ENCODE measurements around the gene PYGL. TPM values are rescaled to one million over a fixed set of nuclear protein-coding genes. Genes with fewer than 3 reads are reported as not detected.

Gene PYGL
- total RNA-seq, 1 donor from 2014 or later = 32.9 TPM

DNA sequence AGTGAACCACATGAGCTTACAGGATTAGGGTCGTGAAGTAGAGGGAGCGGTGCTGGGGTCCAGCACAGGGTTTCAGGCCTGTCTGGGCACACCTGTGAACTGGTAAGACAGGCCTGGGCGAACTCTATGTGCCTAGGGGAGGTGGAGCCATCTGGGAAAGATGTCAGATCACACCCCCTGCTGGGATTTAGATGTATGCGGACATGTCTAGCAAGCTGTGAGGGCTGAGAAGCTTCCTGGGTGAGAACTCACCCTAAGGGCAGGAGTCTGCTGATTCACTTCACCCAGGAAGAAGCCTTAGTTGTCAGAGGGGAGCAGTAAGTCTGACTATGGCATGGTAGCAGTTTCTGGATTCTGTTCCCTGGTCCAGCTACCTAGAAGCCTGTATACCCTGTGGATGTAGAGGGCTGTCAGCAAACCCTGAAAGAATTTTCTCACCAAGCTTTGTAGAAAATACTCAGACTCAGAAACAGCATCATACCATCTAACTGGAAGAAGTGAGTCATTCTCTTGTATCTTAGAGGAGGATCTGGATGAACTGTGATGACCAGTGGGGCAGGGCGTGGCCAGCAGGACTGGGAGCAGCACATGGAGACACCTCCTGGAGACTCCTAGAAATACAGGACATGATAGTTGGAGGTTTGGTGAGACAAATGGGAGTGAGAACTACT, 11.2 kb upstream of the PYGL start:
- no peaks in the 10 kb centered on the region for H3K27me3 ChIP-seq (ENCODE audit: control insufficient read depth in 3 of 3, insufficient read depth in 3 of 3, low read length in 3 of 3)
- peaks cover 0 to 5% (median 3%) of the 10 kb centered on the region in 3 donors for H3K4me1 ChIP-seq (ENCODE audit: control insufficient read depth in 3 of 3, insufficient read depth in 3 of 3, low read length in 3 of 3)
- peak overlapping the region; percentile 32 for H3K27ac ChIP-seq (ENCODE audit: low read depth, low read length)
- no peak overlapping the region for H3K4me3 ChIP-seq (ENCODE audit: low read length in 3 of 3)
- no peaks in the 10 kb centered on the region for H3K36me3 ChIP-seq (ENCODE audit: control insufficient read depth in 3 of 3, insufficient read depth in 3 of 3, low read length in 3 of 3)
- H3K9me3 ChIP-seq (ENCODE audit: control insufficient read depth in 3 of 3, low read length in 3 of 3) = no peaks in the 10 kb centered on the region
- H3K9ac ChIP-seq (ENCODE audit: low read depth in 1 of 3, low read length in 3 of 3) = no peak overlapping the region

DNA sequence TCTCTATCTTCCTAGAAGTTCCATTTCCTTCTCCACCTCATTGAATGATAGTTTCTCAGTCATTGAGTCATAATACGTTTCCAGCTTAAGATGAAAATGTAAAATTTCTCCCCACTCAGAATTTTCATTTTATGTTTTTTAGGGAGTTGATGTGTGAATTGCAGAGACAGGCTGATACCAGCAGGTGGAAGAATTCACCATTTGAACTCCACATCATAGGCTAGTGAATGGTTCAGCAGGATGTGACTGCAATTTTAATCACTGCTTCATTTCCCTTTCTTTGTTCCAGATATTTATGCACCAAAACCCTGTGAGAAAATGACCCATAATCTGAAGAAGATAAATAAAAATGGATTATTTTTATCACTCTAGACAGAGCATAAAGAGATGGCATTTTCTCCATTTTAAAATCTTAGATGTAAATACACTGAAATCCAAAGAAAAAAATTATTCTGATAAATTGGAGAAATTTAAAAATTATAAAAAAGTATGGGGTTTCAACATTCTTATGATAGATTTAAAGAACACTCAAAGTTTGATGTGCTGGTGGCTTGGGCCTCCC, 10.6 kb upstream of the PYGL start:
- Histone ChIP-seq H3K9ac (ENCODE audit: low read depth in 1 of 3, low read length in 3 of 3) (no peak overlapping the region), H3K27ac (ENCODE audit: low read depth, low read length) (peak overlapping the region; percentile 32), H3K4me3 (ENCODE audit: low read length in 3 of 3) (no peak overlapping the region), H3K27me3 (ENCODE audit: control insufficient read depth in 3 of 3, insufficient read depth in 3 of 3, low read length in 3 of 3) (no peaks in the 10 kb centered on the region), H3K9me3 (ENCODE audit: control insufficient read depth in 3 of 3, low read length in 3 of 3) (no peaks in the 10 kb centered on the region), H3K4me1 (ENCODE audit: control insufficient read depth in 3 of 3, insufficient read depth in 3 of 3, low read length in 3 of 3) (peaks cover 0 to 5% (median 3%) of the 10 kb centered on the region in 3 donors), H3K36me3 (ENCODE audit: control insufficient read depth in 3 of 3, insufficient read depth in 3 of 3, low read length in 3 of 3) (no peaks in the 10 kb centered on the region)

GRCh38 chr14:50953502-50953901, 9.2 kb upstream of the PYGL start:
- Histone ChIP-seq H3K9me3 (ENCODE audit: control insufficient read depth in 3 of 3, low read length in 3 of 3) (no peaks in the 10 kb centered on the region), H3K27me3 (ENCODE audit: control insufficient read depth in 3 of 3, insufficient read depth in 3 of 3, low read length in 3 of 3) (no peaks in the 10 kb centered on the region), H3K27ac (ENCODE audit: low read depth, low read length) (no peak overlapping the region), H3K4me1 (ENCODE audit: control insufficient read depth in 3 of 3, insufficient read depth in 3 of 3, low read length in 3 of 3) (peaks cover 0 to 5% (median 3%) of the 10 kb centered on the region in 3 donors), H3K4me3 (ENCODE audit: low read length in 3 of 3) (no peak overlapping the region), H3K36me3 (ENCODE audit: control insufficient read depth in 3 of 3, insufficient read depth in 3 of 3, low read length in 3 of 3) (no peaks in the 10 kb centered on the region), H3K9ac (ENCODE audit: low read depth in 1 of 3, low read length in 3 of 3) (no peak overlapping the region)

DNA sequence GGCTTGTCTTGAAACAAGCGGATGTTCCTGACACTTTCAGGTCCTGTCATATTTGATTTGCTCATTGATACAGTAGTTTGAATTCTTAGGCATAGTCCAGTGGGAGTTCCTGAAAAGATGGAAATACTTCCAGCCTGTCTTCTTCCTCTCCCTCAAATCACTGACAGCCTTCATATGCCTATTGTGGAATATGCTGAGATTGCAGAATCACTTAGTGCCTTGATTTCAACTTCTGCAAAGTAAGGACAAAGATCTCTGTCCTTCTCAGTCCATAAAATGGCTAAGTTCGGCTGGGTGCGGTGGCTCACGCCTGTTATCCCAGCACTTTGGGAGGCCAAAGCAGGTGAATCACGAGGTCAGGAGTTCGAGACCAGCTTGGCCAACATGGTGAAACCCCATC, 6.7 kb upstream of the PYGL start:
- Histone ChIP-seq H3K9me3 (ENCODE audit: control insufficient read depth in 3 of 3, low read length in 3 of 3) (no peaks in the 10 kb centered on the region), H3K4me1 (ENCODE audit: control insufficient read depth in 3 of 3, insufficient read depth in 3 of 3, low read length in 3 of 3) (peaks cover 0 to 5% (median 3%) of the 10 kb centered on the region in 3 donors), H3K36me3 (ENCODE audit: control insufficient read depth in 3 of 3, insufficient read depth in 3 of 3, low read length in 3 of 3) (no peaks in the 10 kb centered on the region), H3K9ac (ENCODE audit: low read depth in 1 of 3, low read length in 3 of 3) (no peak overlapping the region), H3K27me3 (ENCODE audit: control insufficient read depth in 3 of 3, insufficient read depth in 3 of 3, low read length in 3 of 3) (no peaks in the 10 kb centered on the region), H3K4me3 (ENCODE audit: low read length in 3 of 3) (no peak overlapping the region), H3K27ac (ENCODE audit: low read depth, low read length) (no peak overlapping the region)

DNA sequence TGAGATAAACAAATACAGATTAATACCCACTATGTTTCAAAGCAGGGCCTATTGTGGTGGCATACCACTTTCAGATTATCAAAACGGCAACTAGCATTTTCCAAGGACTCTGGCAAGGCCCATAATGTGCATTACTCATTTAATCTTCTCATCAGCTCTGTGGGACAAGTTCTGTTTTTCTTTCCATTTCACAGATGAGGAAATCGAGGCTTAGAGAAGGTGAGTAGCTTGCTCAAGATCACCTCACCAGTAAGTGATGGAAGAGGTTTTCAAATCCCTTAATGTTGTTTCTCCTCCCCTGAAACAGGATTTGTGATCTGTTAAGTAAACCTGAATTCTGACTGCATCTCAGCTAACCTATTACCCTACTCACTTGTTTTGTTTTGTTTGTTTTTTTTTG, 3.9 kb upstream of the PYGL start:
- no peak overlapping the region for H3K27ac ChIP-seq (ENCODE audit: low read depth, low read length)
- no peaks in the 10 kb centered on the region for H3K27me3 ChIP-seq (ENCODE audit: control insufficient read depth in 3 of 3, insufficient read depth in 3 of 3, low read length in 3 of 3)
- H3K9ac ChIP-seq (ENCODE audit: low read depth in 1 of 3, low read length in 3 of 3) = no peak overlapping the region
- H3K4me1 ChIP-seq (ENCODE audit: control insufficient read depth in 3 of 3, insufficient read depth in 3 of 3, low read length in 3 of 3) = peaks cover 7 to 14% (median 8%) of the 10 kb centered on the region in 3 donors
- no peaks in the 10 kb centered on the region for H3K9me3 ChIP-seq (ENCODE audit: control insufficient read depth in 3 of 3, low read length in 3 of 3)
- H3K36me3 ChIP-seq (ENCODE audit: control insufficient read depth in 3 of 3, insufficient read depth in 3 of 3, low read length in 3 of 3) = no peaks in the 10 kb centered on the region
- H3K4me3 ChIP-seq (ENCODE audit: low read length in 3 of 3) = no peak overlapping the region

DNA sequence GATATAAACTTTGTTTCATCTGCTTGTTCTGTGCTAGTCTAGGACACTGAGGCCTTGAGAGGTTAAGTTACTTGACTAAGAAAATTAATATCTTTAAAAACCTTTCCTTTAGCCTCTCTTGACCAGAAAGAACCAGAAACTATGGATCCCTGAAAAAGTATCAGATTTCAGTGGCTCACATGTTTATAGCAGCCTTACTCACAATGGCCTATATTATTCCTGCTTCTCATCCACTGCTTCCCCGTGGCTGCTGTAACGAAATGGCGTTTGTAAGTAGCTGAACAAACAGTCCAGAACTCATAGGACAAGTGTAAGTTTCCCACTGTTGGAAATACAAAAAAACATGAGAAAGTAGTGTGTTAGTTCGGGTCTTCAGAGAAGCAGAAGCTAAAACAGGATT, 3.2 kb upstream of the PYGL start:
- H3K27ac ChIP-seq (ENCODE audit: low read depth, low read length) = no peak overlapping the region
- no peak overlapping the region for H3K4me3 ChIP-seq (ENCODE audit: low read length in 3 of 3)
- H3K9ac ChIP-seq (ENCODE audit: low read depth in 1 of 3, low read length in 3 of 3) = no peak overlapping the region

GRCh38 chr14:50946234-50946935, 2.1 kb upstream of the PYGL start:
- Histone ChIP-seq H3K9me3 (ENCODE audit: control insufficient read depth in 3 of 3, low read length in 3 of 3) (no peaks in the 10 kb centered on the region), H3K4me1 (ENCODE audit: control insufficient read depth in 3 of 3, insufficient read depth in 3 of 3, low read length in 3 of 3) (peaks cover 8 to 15% (median 8%) of the 10 kb centered on the region in 3 donors), H3K27ac (ENCODE audit: low read depth, low read length) (no peak overlapping the region), H3K36me3 (ENCODE audit: control insufficient read depth in 3 of 3, insufficient read depth in 3 of 3, low read length in 3 of 3) (no peaks in the 10 kb centered on the region), H3K4me3 (ENCODE audit: low read length in 3 of 3) (no peak overlapping the region), H3K9ac (ENCODE audit: low read depth in 1 of 3, low read length in 3 of 3) (no peak overlapping the region), H3K27me3 (ENCODE audit: control insufficient read depth in 3 of 3, insufficient read depth in 3 of 3, low read length in 3 of 3) (no peaks in the 10 kb centered on the region)

More for the DNA sequence above, 3.2 kb upstream of the PYGL start:
- H3K36me3 ChIP-seq (ENCODE audit: control insufficient read depth in 3 of 3, insufficient read depth in 3 of 3, low read length in 3 of 3) = no peaks in the 10 kb centered on the region
- H3K9me3 ChIP-seq (ENCODE audit: control insufficient read depth in 3 of 3, low read length in 3 of 3) = no peaks in the 10 kb centered on the region
- peaks cover 8 to 15% (median 8%) of the 10 kb centered on the region in 3 donors for H3K4me1 ChIP-seq (ENCODE audit: control insufficient read depth in 3 of 3, insufficient read depth in 3 of 3, low read length in 3 of 3)
- H3K27me3 ChIP-seq (ENCODE audit: control insufficient read depth in 3 of 3, insufficient read depth in 3 of 3, low read length in 3 of 3) = no peaks in the 10 kb centered on the region

- Histone ChIP-seq H3K4me3 (ENCODE audit: low read length in 3 of 3) (peak overlapping the region; percentile 81 to 87 (median 86)), H3K4me1 (ENCODE audit: control insufficient read depth in 3 of 3, insufficient read depth in 3 of 3, low read length in 3 of 3) (peaks cover 8 to 15% (median 8%) of the 10 kb centered on the region in 3 donors), H3K27ac (ENCODE audit: low read depth, low read length) (peak overlapping the region; percentile 57), H3K9me3 (ENCODE audit: control insufficient read depth in 3 of 3, low read length in 3 of 3) (no peaks in the 10 kb centered on the region), H3K9ac (ENCODE audit: low read depth in 1 of 3, low read length in 3 of 3) (peak overlapping the region; percentile 70 to 78 (median 77)), H3K27me3 (ENCODE audit: control insufficient read depth in 3 of 3, insufficient read depth in 3 of 3, low read length in 3 of 3) (no peaks in the 10 kb centered on the region), H3K36me3 (ENCODE audit: control insufficient read depth in 3 of 3, insufficient read depth in 3 of 3, low read length in 3 of 3) (no peaks in the 10 kb centered on the region)
Observed at GRCh38 chr14:50944647-50945413, 547 bp upstream of the PYGL start.

DNA sequence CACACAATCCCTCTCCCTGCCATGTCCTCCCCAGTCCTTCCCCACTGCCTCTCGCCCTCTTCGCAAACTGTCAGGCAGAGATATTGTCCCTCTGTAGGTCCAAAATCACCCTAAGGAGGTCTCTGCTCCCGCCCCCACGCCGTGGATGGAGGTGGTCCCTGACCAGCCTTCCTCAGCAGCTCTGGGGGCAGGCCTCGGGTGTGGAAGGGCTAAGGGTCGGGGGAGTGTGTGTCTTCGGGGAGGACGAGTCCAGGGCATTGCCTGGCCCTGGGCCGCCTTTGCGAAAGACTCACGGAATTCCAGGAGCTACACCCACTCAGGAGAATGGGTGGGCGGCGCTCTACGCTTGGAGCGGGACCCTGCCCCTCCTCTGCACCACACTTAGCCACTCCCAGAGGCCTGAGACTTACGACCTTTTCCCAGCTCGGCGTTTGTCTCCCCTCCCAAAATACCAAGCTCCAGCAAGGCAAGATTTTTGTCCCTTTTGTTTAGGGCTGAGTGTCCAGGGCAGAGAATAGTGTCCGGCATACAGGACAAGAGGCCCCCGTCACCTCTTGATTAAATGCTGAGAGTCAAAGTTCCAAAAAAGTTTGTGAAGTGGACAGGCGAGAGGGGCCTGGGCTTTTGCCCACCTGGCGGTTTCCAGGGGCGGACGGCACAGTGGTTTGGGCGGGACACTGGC, 881 bp downstream of the PYGL start:
- H3K9ac ChIP-seq (ENCODE audit: low read depth in 1 of 3, low read length in 3 of 3) = peak overlapping the region; percentile 70 to 78 (median 77)
- H3K27ac ChIP-seq (ENCODE audit: low read depth, low read length) = peak overlapping the region; percentile 15
- H3K4me1 ChIP-seq (ENCODE audit: control insufficient read depth in 3 of 3, insufficient read depth in 3 of 3, low read length in 3 of 3) = peaks cover 8 to 15% (median 8%) of the 10 kb centered on the region in 3 donors
- no peaks in the 10 kb centered on the region for H3K9me3 ChIP-seq (ENCODE audit: control insufficient read depth in 3 of 3, low read length in 3 of 3)
- no peaks in the 10 kb centered on the region for H3K36me3 ChIP-seq (ENCODE audit: control insufficient read depth in 3 of 3, insufficient read depth in 3 of 3, low read length in 3 of 3)
- H3K27me3 ChIP-seq (ENCODE audit: control insufficient read depth in 3 of 3, insufficient read depth in 3 of 3, low read length in 3 of 3) = no peaks in the 10 kb centered on the region
- H3K4me3 ChIP-seq (ENCODE audit: low read length in 3 of 3) = peak overlapping the region; percentile 81 to 87 (median 86)

Data from skeletal muscle tissue (tissue), 4 donors.